Psoas muscle (tissue), 8 donors: ENCODE results near the gene EIPR1. TPM values are rescaled to one million over a fixed set of nuclear protein-coding genes. Genes with fewer than 3 reads are reported as not detected.

Experiments used
- ATAC-seq, 4 donors: fragments of 200-7000 bp; cut with Tn5 transposase; one replicate each; pipeline ENCODE4 v1.9.1; 2020; ENCODE audit warnings: moderate library complexity in 3 of 4, mild to moderate bottlenecking in 2 of 4
- DNase-seq, 2 donors: peaks; one replicate each; pipeline ENCODE4 v3.0.0-alpha.2; 2020
- H3K27ac ChIP-seq: fragments of 200-600 bp; one replicate; pipeline ENCODE4 v1.8.0; 2022
- H3K27me3 ChIP-seq, 3 donors: fragments of 200-600 bp in 1 of 3; one replicate each; pipeline versions ENCODE4 v1.6.1 to v1.8.0; 2013 to 2022; ENCODE audit warnings: low read length in 2 of 3, mild to moderate bottlenecking in 2 of 3, moderate library complexity in 1 of 3; ENCODE audit not compliant: insufficient read depth in 3 of 3
- H3K36me3 ChIP-seq, 2 donors: fragments of 200-600 bp in 1 of 2; one replicate each; pipeline versions ENCODE4 v1.6.1 to v1.8.0; 2013 to 2022; ENCODE audit warnings: low read depth in 1 of 2, mild to moderate bottlenecking in 1 of 2, moderate library complexity in 1 of 2; ENCODE audit not compliant: insufficient read depth in 1 of 2
- H3K4me1 ChIP-seq: fragments of 200-600 bp; one replicate; pipeline ENCODE4 v1.8.0; 2022
- H3K4me3 ChIP-seq: fragments of 200-600 bp; one replicate; pipeline ENCODE4 v1.8.0; 2022; ENCODE audit warnings: mild to moderate bottlenecking
- H3K9me3 ChIP-seq: fragments of 200-600 bp; one replicate; pipeline ENCODE4 v1.8.0; 2022
- WGBS, 3 donors: extraction: QIAGEN DNeasy Blood & Tissue Kit; methylation state at CpG; one replicate each; pipeline versions ENCODE4 v1.1.6 to v1.1.7; 2013; 5-methylcytosine and 5-hydroxymethylcytosine counted together
- intact Hi-C, 2 donors: fragments of 100-400 bp; cut with DNase I; formaldehyde crosslinking; loops; one replicate each; pipeline versions ENCODE4 v1.11.0 to v1.14.2; 2022
- polyA plus RNA-seq, 3 donors: library from polyadenylated mRNA; stranded (reverse); fragments of 200-250 nt; gene quantifications; one replicate each; pipeline ENCODE4 v1.2.3, GENCODE V29; 2013
- total RNA-seq, 4 donors: library from RNA; stranded (reverse); fragmentation: NEBNext Ultra II Directional in 2 of 4; extraction: Animal tissue kit (Norgen Biotek cat#: 25700) in 2 of 4; gene quantifications; one replicate each; pipeline versions ENCODE4 v1.2.1 to v1.2.4, GENCODE V29; 2021 to 2023
- TF ChIP-seq, protein P1 (sequence below): fragments of 200-600 bp; IDR thresholded peaks from one replicate; pipeline ENCODE4 v1.8.0; 2022; ENCODE audit warnings: antibody characterized with exemption
- donor health status: healthy with polysubstance abuse.
- donor health status: DM: no; HTN: no; CAD: no; lungs with moderate emphysema.
- donor health status: Bipolar disorder and iron deficiency.
- donor health status: healthy.
- donor health status: DM: yes; HTN: yes; CAD: no.
- donor health status: DM: no; HTN: no; CAD: no.
- donor health status: DM: no; HTN: no; CAD: no.
- donor health status: DM: yes; HTN: yes; CAD: no.

Gene EIPR1
- total and polyA plus RNA-seq, 7 donors = 9.7 to 42.1 (median 12.5) TPM

DNA sequence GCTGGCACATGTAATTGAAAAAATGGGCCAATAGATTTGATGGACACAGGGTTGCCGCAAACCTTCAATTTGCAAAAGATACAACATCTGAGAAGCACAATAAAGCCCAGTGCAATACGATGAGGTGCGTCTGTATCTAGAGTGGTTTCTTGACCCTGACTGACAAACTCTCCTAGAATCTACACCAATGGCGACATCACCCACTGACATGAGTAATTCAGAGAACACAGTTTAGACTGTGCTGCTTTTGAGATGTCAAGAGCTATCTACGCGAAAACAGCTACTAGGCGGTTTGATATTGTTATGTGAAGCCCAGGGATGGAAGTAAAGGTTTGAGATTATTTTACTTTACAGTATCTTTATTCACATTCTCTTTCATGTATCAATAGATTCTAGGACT is 104.9 kb downstream of the EIPR1 start:
- TF ChIP-seq, protein P1, sequence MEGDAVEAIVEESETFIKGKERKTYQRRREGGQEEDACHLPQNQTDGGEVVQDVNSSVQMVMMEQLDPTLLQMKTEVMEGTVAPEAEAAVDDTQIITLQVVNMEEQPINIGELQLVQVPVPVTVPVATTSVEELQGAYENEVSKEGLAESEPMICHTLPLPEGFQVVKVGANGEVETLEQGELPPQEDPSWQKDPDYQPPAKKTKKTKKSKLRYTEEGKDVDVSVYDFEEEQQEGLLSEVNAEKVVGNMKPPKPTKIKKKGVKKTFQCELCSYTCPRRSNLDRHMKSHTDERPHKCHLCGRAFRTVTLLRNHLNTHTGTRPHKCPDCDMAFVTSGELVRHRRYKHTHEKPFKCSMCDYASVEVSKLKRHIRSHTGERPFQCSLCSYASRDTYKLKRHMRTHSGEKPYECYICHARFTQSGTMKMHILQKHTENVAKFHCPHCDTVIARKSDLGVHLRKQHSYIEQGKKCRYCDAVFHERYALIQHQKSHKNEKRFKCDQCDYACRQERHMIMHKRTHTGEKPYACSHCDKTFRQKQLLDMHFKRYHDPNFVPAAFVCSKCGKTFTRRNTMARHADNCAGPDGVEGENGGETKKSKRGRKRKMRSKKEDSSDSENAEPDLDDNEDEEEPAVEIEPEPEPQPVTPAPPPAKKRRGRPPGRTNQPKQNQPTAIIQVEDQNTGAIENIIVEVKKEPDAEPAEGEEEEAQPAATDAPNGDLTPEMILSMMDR = no peak
- H3K27ac ChIP-seq = no peak overlapping the region
- H3K36me3 ChIP-seq = no peaks in the 10 kb centered on the region
- DNase-seq (no peak), ATAC-seq (no peak)
- intact Hi-C loops = no loop called here
- H3K27me3 ChIP-seq = no peaks in the 10 kb centered on the region
- H3K4me1 ChIP-seq = no peaks in the 10 kb centered on the region
- peaks cover 20% of the 10 kb centered on the region for H3K9me3 ChIP-seq
- H3K4me3 ChIP-seq = no peak overlapping the region
- WGBS, 3 donors = 97 to 98% (median 97%) methylated on average over 7 of the region's 7 CpGs

DNA sequence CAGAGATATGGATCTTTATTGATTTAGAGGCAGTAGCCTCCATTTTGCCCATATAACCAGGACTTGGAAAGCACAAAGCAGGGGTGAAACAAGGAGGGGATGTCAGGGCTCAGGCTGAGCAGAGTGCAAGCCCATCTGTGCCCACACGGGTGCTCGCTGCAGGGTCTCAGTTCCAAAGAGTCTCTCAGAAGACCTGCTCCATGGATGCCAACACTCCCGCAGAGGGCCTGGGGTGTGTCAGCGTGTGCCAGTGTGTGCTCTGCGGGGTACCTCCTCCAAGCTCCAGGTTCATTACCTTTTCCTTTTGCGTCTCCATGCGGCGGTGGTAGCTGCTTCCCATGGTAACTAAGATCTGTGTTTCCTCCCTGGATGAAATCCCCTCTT is 107.5 kb downstream of the EIPR1 start:
- Histone ChIP-seq H3K9me3 (peaks cover 14% of the 10 kb centered on the region), H3K27me3 (no peaks in the 10 kb centered on the region), H3K4me3 (no peak overlapping the region), H3K27ac (no peak overlapping the region), H3K4me1 (no peaks in the 10 kb centered on the region), H3K36me3 (no peaks in the 10 kb centered on the region)
- TF ChIP-seq, protein P1 = no peak
- WGBS, 3 donors = 96 to 100% (median 97%) methylated on average over 8 of the region's 8 CpGs
- intact Hi-C loops = no loop called here
- ATAC-seq (no peak), DNase-seq (no peak)

DNA sequence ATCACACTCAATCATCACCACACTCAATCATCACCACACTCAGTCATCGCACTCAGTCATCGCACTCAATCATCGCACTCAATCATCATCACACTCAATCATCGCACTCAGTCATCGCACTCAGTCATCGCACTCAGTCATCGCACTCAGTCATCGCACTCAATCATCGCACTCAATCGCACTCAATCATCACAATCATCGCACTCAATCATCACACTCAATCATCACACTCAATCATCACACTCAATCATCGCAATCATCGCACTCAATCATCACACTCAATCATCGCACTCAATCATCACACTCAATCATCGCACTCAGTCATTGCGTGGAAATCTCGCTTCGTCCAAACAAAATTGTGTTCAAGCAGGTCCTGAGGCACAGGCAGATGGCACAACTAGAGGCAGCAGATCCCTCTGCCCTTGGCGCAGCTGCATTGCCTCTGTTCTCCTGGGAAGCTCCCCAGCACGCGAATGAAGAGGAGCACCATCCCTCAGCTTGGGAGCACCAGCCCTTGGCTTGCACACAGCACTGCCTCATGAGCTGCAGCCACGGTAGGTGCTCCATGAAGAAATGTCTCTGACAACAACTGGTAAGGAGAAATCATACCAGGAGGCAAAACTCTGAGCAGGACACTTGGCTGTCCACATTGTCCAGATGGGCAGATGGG is 108.1 kb downstream of the EIPR1 start:
- H3K4me1 ChIP-seq = no peaks in the 10 kb centered on the region
- 89 to 96% (median 94%) methylated on average over 18 to 22 of the region's 22 CpGs for WGBS, 3 donors
- H3K9me3 ChIP-seq = peaks cover 8% of the 10 kb centered on the region
- H3K4me3 ChIP-seq = no peak overlapping the region
- DNase-seq = no peak
- TF ChIP-seq, protein P1 = no peak
- intact Hi-C loops = no loop called here
- H3K27ac ChIP-seq = no peak overlapping the region
- H3K27me3 ChIP-seq = no peaks in the 10 kb centered on the region
- no peaks in the 10 kb centered on the region for H3K36me3 ChIP-seq
- no peak for ATAC-seq

DNA sequence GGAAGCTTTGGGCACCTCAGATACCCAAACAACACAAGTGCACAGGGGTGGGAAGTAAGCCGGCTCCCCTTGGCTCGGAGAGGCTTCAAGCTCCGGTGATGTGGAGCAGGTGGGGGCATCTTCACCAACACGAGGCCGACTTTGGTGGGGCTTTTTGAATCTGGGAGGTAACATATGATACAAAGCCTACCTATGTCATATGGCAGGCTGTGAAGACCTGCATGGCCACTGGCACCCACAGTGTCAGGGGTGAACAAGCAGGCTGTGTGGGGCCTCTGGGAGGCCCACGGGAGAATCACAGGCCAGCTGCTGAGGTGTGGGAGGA is 109.0 kb downstream of the EIPR1 start:
- 89 to 96% (median 95%) methylated on average over 6 of the region's 6 CpGs for whole genome bisulfite sequencing, 3 donors
- no peak for DNase-seq
- H3K27ac ChIP-seq = no peak overlapping the region
- no peak for ATAC-seq
- H3K27me3 ChIP-seq = no peaks in the 10 kb centered on the region
- H3K4me1 ChIP-seq = no peaks in the 10 kb centered on the region
- H3K9me3 ChIP-seq = peaks cover 4% of the 10 kb centered on the region
- intact Hi-C loops = no loop called here
- TF ChIP-seq, protein P1 = no peak
- no peak overlapping the region for H3K4me3 ChIP-seq
- no peaks in the 10 kb centered on the region for H3K36me3 ChIP-seq
